Measurements from ENCODE around the gene CDC20B.

The CDC20B gene

DNA sequence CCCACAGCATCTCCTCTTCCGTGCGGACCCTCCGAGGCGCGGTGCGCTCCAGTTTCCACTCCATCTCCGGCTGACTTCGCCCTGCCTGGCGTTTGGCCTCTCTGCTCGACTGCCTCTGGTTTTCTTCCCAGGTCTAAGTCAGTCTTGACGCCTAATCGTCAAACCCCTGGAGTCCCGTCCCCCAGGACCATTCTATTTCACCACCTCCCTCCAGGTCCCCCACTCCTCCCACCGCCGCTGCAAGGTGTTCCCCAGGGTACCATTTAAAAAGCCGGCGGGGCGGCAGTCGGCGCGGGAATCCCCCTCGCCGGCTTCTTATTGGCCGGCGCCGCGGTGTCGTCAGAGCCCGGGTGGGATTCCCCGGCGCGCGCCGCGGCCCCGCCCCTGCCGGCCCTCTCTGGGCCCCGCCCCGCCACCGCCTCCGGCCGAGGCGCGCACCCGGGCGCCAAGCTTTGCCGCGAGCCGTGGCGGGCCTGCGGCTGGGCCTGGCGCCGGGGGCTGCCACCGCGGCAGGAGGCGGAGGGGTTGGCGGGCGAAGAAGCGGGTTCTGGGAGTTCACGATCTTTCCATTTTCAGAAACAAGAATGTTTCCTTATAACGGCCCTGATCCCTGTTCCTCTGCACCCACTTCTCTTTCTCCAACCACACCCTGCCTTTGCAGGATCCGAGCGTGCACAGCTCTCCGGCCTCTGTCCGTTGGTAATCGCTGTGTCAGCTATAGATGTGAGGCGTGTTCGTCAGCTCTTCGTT is at the start of gene CDC20B:
CDC20B (minus strand) TSS at position 241 of the 750 bp plus-strand sequence; CDS start at position 64, 177 bp downstream.
- DNase-seq (ENCODE audit: low read depth) = peak; percentile 52

- DNase-seq (ENCODE audit: low read depth) = no peak
Observed at GRCh38 chr5:55222092-55222984, 49.4 kb upstream of the CDC20B start.

DNA sequence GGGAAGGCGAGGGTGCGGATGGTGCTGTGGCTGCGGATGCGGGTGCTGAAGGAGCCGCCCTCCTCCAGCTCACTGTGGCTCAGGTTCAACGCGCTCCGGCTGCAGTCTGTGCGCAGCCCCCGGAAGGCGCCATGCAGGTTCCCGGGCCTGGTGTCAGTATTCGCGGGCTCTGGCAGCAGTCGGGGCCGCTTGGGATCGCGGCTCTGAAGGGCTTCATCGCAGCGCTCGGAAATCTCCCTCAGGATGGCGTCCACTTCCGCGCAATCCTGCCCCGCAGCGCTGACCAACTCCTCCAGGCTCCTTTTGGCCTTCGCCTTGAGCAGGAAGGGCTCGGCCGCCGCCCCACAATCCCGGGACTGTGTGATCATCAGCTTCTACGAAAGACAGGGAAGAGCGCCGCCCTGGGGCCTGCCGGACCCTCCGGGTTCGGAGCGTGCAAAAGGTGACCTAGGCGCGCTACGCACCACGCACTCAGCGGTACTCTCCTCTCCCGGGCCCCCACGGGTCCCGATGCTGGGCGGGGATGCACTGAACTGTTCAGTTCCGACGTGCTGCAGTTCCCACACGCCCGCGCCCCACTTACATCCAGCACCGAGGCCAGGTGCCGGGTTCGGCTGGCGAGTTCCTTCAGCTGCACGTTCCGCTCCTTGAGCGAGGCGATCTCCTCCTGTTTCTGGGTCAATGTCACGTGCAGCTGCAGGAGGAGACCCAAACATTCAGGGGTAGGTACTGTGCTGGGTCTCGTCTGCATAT is 47.6 kb upstream of the CDC20B start:
- no peak for DNase-seq (ENCODE audit: low read depth)

GRCh38 chr5:55219770-55220169 is 46.8 kb upstream of the CDC20B start:
- DNase-seq (ENCODE audit: low read depth) = no peak

DNA sequence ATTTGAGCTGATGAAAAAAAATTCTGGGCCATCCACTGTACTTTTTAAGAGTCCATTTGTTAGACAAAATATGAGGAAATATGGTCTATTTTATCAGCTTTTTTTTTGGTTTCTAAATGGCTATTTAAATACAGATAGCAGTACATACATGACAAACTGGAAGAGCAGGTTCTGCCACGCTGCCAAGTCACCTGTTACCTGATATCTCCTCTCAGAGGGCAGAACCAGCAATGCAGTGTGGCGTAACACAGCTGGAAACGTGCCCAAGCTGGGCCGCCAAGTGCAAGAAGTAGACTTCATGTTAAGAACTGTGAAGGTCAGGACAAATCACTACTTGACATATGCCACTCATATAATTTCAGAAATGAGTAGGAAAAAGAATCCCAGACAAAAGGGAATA is 46.0 kb upstream of the CDC20B start:
- DNase-seq (ENCODE audit: low read depth) = no peak

GRCh38 chr5:55211184-55211874 is 38.4 kb upstream of the CDC20B start:
- no peak for DNase-seq (ENCODE audit: low read depth)

DNA sequence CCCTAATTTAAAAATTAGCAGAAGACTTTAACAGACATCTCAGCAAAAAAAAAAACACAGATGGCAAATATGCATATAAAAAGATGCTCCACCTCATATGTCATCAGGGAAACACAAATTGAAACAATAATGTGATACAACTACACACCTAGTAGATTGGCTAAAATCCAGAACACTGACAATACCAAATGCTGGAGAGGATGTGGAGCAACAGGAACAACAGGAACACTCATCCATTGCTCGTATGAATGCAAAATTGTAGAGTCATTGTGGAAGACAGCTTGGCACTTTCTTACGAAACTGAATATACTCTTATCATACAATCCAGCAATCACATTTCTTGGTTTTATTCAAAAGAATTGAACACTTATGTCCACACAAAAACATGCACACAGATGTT is 32.0 kb upstream of the CDC20B start:
- DNase-seq (ENCODE audit: low read depth) = no peak

- DNase-seq (ENCODE audit: low read depth) = no peak
Observed at GRCh38 chr5:55191165-55191564, 18.2 kb upstream of the CDC20B start.

DNA sequence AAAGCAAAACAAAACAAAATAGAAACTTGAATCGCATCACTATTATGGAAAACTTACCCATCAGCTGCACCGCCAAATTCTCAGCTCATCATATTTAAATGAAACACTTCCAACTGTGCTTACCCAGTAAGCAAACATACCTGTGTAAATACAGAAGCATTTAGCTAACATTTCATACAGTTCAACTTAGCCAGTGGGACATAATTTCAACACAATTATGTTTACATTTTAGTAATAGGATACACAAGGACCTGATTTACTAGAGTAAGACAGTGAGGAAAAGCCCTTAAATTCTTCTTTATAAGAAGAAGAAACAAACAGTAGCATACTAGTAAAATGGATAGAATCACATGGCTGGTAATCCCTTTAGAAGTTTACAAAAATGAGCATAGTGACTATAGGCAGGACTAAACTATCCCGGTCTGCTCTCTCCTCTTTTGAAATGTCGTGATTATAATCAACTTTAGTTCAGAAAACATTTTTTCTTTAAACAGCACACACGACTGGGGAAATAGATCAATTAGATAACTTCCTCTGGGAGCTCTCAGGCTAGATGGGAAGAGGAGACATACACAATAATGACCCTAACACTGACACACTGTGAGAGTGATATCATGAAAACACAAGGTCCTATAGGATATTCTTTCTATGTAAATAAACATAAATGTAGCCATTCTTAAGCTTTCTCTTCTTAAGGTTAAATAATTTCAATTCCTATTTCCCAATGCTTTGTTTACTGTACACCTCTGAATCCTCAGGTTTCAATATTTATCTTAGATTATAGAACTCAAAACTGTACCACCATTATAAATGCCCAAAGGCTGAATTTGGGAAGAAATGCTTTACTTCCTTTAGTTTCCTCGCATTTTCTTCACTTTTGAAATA is 15.9 kb upstream of the CDC20B start:
- no peak for DNase-seq (ENCODE audit: low read depth)

DNA sequence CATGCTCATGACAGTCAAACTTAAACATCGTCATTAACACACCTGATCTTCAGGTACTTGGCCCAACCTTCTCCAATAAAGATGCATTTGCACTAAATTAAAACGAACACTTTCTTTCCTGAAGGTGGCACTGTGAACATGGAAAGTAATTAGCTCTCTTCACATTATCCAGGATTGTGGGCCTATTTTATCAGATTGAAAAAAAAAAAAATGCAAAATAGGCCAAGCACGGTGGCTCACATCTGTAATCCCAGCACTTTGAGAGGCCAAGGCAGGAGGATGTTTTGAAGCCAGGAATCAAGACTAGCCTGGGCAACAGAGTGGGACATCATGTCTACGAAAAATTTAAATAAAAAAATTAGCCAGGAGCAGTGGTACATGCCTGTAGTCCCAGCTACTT is 14.4 kb upstream of the CDC20B start:
- no peak for DNase-seq (ENCODE audit: low read depth)

DNA sequence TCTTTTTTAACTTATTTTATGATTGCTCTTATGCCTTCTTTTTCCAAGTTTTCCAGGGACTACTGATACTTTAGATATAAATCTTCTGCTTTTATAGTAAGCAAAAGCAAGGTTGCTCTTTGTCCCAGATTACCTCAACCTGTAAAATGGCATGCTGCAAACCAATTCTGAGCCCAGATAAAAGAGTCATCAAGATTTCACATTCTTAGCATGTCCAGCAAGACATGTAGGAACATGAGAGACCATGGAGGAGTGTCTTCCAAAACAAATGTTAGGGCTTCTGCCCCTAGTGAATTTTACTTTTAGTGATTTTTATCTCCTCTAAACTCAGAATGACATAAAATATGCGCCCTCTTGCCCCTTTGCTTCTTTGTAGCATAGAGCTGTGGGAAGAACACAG is 7.0 kb upstream of the CDC20B start:
- DNase-seq (ENCODE audit: low read depth) = no peak

DNA sequence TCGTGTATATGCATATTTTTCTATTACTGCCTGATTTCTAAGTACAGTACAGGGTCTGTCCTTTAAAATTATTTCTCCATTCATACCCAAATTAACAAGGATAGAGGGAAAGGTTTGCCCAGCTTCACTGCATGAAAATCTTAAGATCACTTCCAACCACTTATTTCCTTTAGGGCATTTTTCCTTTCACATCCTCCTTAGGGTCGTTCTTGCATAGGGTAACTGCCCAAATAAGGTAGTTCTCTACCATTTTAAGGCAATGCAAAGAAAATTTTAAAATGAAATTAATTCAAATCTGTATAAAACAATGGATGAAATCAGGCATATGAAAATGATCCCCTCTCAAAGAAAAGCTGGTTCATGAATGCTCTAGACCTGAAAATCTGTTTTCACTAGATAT is 4.1 kb upstream of the CDC20B start:
- no peak for DNase-seq (ENCODE audit: low read depth)

GRCh38 chr5:55176176-55176818 is 3.3 kb upstream of the CDC20B start:
- DNase-seq (ENCODE audit: low read depth) = peak; percentile 8

DNA sequence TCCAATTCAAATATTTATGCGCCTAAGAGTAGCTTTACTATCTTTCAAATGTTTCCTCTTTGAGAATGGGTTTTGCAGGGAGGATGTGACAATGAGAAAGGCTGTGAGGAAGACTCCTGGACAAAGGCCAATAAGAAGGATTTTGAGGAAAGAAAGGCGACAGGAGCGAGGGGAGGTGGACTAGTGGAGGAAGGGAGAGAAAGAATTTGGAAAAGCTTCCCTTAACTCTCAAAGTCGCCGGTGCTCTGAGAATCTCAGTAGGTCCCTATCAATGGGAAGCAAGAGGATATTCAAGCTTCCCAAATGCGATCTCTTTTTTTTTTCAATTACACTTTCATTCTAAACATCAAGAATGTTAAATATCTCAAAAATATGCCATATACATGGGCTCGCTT is 2.8 kb upstream of the CDC20B start:
- no peak for DNase-seq (ENCODE audit: low read depth)

- DNase-seq (ENCODE audit: low read depth) = no peak
Observed at GRCh38 chr5:55173687-55174230, 782 bp upstream of the CDC20B start.

DNA sequence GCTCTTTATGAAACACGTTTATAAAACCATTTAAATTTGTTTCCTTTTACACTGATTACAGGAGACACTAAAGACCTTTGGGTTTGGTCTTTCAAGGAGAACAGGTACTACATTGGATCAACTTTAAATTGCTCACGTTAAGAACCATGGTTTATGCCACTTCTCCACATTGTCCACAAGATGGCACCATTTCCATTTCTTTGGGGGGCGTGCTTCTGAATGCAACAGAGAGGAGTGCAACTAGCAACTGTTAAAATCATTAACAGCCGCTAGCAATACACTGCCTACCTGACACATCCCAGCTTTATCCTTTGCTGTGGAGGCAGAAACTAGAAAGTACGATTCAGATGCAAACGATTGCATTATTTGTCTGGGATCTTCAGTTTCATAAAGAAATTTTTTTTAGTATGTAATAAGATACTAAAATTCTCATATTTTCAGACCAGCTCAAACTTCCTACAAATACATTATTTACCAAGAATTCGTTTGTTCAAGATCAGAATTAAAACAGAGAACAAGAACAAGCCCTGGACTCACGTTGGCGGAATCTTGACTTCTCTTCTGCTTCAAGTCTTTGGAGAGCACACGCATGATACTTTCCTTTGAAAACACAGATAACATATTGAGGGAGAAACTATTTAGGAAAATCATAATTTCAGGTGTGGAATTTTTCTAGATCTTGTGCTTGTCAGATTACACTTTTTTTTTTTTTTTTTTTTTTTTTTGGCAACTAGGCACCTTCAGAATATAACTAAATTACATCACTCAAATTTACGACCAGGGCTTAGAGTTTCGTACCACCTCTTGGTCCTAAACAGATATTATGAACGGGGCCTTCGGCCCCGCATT is 702 bp downstream of the CDC20B start:
- DNase-seq (ENCODE audit: low read depth) = peak; percentile 24

DNA sequence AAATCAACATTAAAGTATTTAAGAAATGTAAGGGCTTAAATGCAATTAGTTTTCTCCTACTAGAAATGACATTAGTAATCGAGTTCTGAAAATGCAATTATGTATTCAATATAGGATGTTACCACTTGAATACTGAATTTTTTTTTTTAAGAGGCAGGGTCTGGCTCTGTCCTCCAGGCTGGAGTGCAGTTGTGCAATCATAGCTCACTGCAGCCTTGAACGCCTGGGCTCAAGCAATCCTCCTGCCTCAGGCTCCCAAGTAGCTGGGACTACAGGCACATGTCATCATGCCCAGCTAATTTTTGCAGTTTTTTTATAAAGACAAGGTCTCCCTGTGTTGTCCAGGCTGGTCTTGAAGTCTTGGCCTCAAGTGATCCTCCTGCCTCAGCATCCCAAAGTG is 1.5 kb downstream of the CDC20B start:
- DNase-seq (ENCODE audit: low read depth) = no peak

DNA sequence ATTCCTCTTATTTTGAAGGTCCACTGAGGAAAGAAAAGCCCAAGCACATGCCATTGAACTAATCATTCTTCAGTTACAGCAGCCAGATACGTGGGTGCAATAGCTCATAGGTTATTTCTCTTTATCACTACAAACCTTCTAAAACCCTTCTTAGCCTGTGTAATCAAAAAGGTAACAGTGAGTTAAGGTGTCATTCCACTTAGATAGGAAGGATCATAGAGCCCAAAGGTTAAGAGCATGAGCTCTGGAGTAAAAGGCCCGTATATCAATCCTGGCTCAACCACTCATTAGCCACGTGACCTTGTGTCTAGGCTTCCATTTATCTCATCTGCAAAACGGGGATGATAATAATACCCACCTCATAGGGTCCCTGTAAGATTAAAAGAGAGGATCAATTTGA is 10.3 kb downstream of the CDC20B start:
- DNase-seq (ENCODE audit: low read depth) = no peak

Measured in stimulated activated CD8-positive, alpha-beta memory T cell treated with anti-CD3 and anti-CD28 coated beads, Interleukin-7, amount 100 ng/mL, for 24 hours (primary cell).